Adipocyte (in vitro differentiated cells): ENCODE measurements around the gene DCAF8L1.
"Not testable (repeated sequence)": the region's sequence is repeated elsewhere in the genome, so short reads cannot be mapped to it uniquely, and the experiment has no call there.

Experiments
- DNase-seq: peaks from one replicate; pipeline ENCODE4 v3.0.0-alpha.2; 2015; ENCODE audit warnings: low read depth
- H3K27me3 ChIP-seq: replicated peaks from 2 replicates; pipeline ENCODE4 v1.7.0; 2013; ENCODE audit warnings: mild to moderate bottlenecking, low read length, moderate library complexity; ENCODE audit not compliant: control insufficient read depth, insufficient read depth
- H3K36me3 ChIP-seq: 2 replicates; pipeline ENCODE4 v1.7.0; 2013; ENCODE audit warnings: low read length, mild to moderate bottlenecking, moderate library complexity; ENCODE audit not compliant: control insufficient read depth, insufficient read depth, severe bottlenecking
- H3K4me1 ChIP-seq: 2 replicates; pipeline ENCODE4 v1.7.0; 2013; ENCODE audit warnings: mild to moderate bottlenecking, low read length, moderate library complexity; ENCODE audit not compliant: control insufficient read depth, insufficient read depth
- H3K4me3 ChIP-seq: 2 replicates; pipeline ENCODE4 v1.7.0; 2013; ENCODE audit warnings: mild to moderate bottlenecking, low read length, moderate library complexity
- H3K9ac ChIP-seq: 2 replicates; pipeline ENCODE4 v1.7.0; 2013; ENCODE audit warnings: mild to moderate bottlenecking, low read length, moderate library complexity
- H3K9me3 ChIP-seq: 2 replicates; pipeline ENCODE4 v1.7.0; 2013; ENCODE audit warnings: mild to moderate bottlenecking, low read length, moderate library complexity; ENCODE audit not compliant: control insufficient read depth

The DCAF8L1 gene

GRCh38 chrX:27968878-27969277, 12.4 kb downstream of the DCAF8L1 start:
- H3K4me1 ChIP-seq = peaks cover 6% of the 10 kb centered on the region
- no peaks in the 10 kb centered on the region for H3K27me3 ChIP-seq
- DNase-seq = no peak
- no peak overlapping the region for H3K4me3 ChIP-seq
- no peaks in the 10 kb centered on the region for H3K9me3 ChIP-seq
- H3K9ac ChIP-seq = no peak overlapping the region
- H3K36me3 ChIP-seq = no peaks in the 10 kb centered on the region

GRCh38 chrX:27968352-27968751, 12.9 kb downstream of the DCAF8L1 start:
- no peak overlapping the region for H3K9ac ChIP-seq
- no peaks in the 10 kb centered on the region for H3K36me3 ChIP-seq
- H3K4me1 ChIP-seq = peaks cover 6% of the 10 kb centered on the region
- no peaks in the 10 kb centered on the region for H3K9me3 ChIP-seq
- DNase-seq = no peak
- no peak overlapping the region for H3K4me3 ChIP-seq
- no peaks in the 10 kb centered on the region for H3K27me3 ChIP-seq

- H3K27me3 ChIP-seq = no peaks in the 10 kb centered on the region
- H3K4me1 ChIP-seq = peaks cover 6% of the 10 kb centered on the region
- no peaks in the 10 kb centered on the region for H3K9me3 ChIP-seq
- H3K4me3 ChIP-seq = no peak overlapping the region
- H3K36me3 ChIP-seq = no peaks in the 10 kb centered on the region
- DNase-seq = peak; percentile 65
- H3K9ac ChIP-seq = no peak overlapping the region
Observed at GRCh38 chrX:27966955-27967354, 14.3 kb downstream of the DCAF8L1 start.

GRCh38 chrX:27966492-27966891, 14.8 kb downstream of the DCAF8L1 start:
- H3K27me3 ChIP-seq = no peaks in the 10 kb centered on the region
- DNase-seq = no peak
- H3K9ac ChIP-seq = no peak overlapping the region
- peaks cover 6% of the 10 kb centered on the region for H3K4me1 ChIP-seq
- H3K4me3 ChIP-seq = no peak overlapping the region
- H3K9me3 ChIP-seq = no peaks in the 10 kb centered on the region
- H3K36me3 ChIP-seq = no peaks in the 10 kb centered on the region

GRCh38 chrX:27965348-27965747, 15.9 kb downstream of the DCAF8L1 start:
- not testable (repeated sequence) for H3K36me3 ChIP-seq, H3K4me1 ChIP-seq, H3K9me3 ChIP-seq, DNase-seq, H3K4me3 ChIP-seq, H3K9ac ChIP-seq, H3K27me3 ChIP-seq

- no peak overlapping the region for H3K4me3 ChIP-seq
- H3K27me3 ChIP-seq = no peaks in the 10 kb centered on the region
- DNase-seq = no peak
- H3K9me3 ChIP-seq = peaks cover 3% of the 10 kb centered on the region
- peaks cover 6% of the 10 kb centered on the region for H3K4me1 ChIP-seq
- no peak overlapping the region for H3K9ac ChIP-seq
- no peaks in the 10 kb centered on the region for H3K36me3 ChIP-seq
Observed at GRCh38 chrX:27964432-27964831, 16.8 kb downstream of the DCAF8L1 start.

GRCh38 chrX:27960410-27960809, 20.8 kb downstream of the DCAF8L1 start:
- not testable (repeated sequence) for H3K9ac ChIP-seq, H3K36me3 ChIP-seq, H3K27me3 ChIP-seq, H3K9me3 ChIP-seq, DNase-seq, H3K4me3 ChIP-seq, H3K4me1 ChIP-seq

GRCh38 chrX:27953171-27953570, 28.1 kb downstream of the DCAF8L1 start:
- no peaks in the 10 kb centered on the region for H3K27me3 ChIP-seq
- DNase-seq = no peak
- no peak overlapping the region for H3K4me3 ChIP-seq
- H3K9me3 ChIP-seq = no peaks in the 10 kb centered on the region
- H3K4me1 ChIP-seq = no peaks in the 10 kb centered on the region
- H3K36me3 ChIP-seq = no peaks in the 10 kb centered on the region
- no peak overlapping the region for H3K9ac ChIP-seq

- no peak for DNase-seq
- Histone ChIP-seq H3K4me1 (no peaks in the 10 kb centered on the region), H3K4me3 (no peak overlapping the region), H3K27me3 (no peaks in the 10 kb centered on the region), H3K36me3 (no peaks in the 10 kb centered on the region), H3K9me3 (no peaks in the 10 kb centered on the region), H3K9ac (no peak overlapping the region)
Observed at GRCh38 chrX:27933361-27933760, 47.9 kb downstream of the DCAF8L1 start.
